GM10248 (cell line): ENCODE data around the gene SKOR2.
A peak's percentile ranks its signal among the peaks of the same experiment; 100 is the strongest.

Source experiments
- CTCF ChIA-PET: fragments of 300-600 bp; sonication (Branson Sonifier 250); formaldehyde crosslinking; extraction: SDS; loops from one replicate; lab custom pipeline; 2021; ENCODE audit warnings: antibody characterized with exemption; lab: Yijun Ruan, JAX
- POLR2A ChIA-PET: fragments of 350-650 bp; sonication (Branson Sonifier 250); formaldehyde crosslinking; extraction: SDS; loops from one replicate; lab custom pipeline; 2020; ENCODE audit warnings: antibody characterized with exemption; lab: Yijun Ruan, JAX
- DNase-seq: peaks from one replicate; pipeline ENCODE4 v3.0.0; 2012; ENCODE audit errors: extremely low spot score
- CTCF ChIP-seq: IDR thresholded peaks from 2 replicates; pipeline ENCODE4 v1.5.1; 2012; ENCODE audit warnings: mild to moderate bottlenecking, low read depth; ENCODE audit errors: extremely low read depth, missing control alignments, control extremely low read depth

SKOR2 gene

GRCh38 chr18:47260120-47260923 lies 8.9 kb upstream of the SKOR2 start:
- TF ChIP-seq CTCF: no peak
- ChIA-PET CTCF (interaction anchor here (0.9 kb wide), 1 partner anchor 17 kb away, joined by 3 read pairs; no protein-coding TSS in a partner anchor), POLR2A (no interaction called here)
- DNase-seq: peak; percentile 55

GRCh38 chr18:47254341-47254939 lies 3.0 kb upstream of the SKOR2 start:
- TF ChIP-seq CTCF: no peak
- CTCF ChIA-PET: no interaction called here
- DNase-seq: peak; percentile 41
- POLR2A ChIA-PET: no interaction called here

GRCh38 chr18:47253101-47253654 lies 1.7 kb upstream of the SKOR2 start:
- ChIA-PET POLR2A (no interaction called here), CTCF (interaction anchor here (0.7 kb wide), 1 partner anchor 89 kb away, joined by 3 read pairs; no protein-coding TSS in a partner anchor)
- no peak for TF ChIP-seq CTCF
- DNase-seq: no peak

- ChIA-PET CTCF (no interaction called here), POLR2A (no interaction called here)
- no peak for TF ChIP-seq CTCF
- DNase-seq: no peak
These were observed 941 bp downstream of the SKOR2 start for GRCh38 chr18:47250391-47251046.

GRCh38 chr18:47249314-47249981 lies 2.0 kb downstream of the SKOR2 start:
- no peak for DNase-seq
- no peak for TF ChIP-seq CTCF
- ChIA-PET CTCF (no interaction called here), POLR2A (no interaction called here)

GRCh38 chr18:47248604-47249313 lies 2.7 kb downstream of the SKOR2 start:
- no peak for TF ChIP-seq CTCF
- POLR2A ChIA-PET: no interaction called here
- no peak for DNase-seq
- CTCF ChIA-PET: no interaction called here
